HEK293 (cell line): ENCODE data around the gene USP32.
"Not testable (repeated sequence)": the region's sequence is repeated elsewhere in the genome, so short reads cannot be mapped to it uniquely, and the experiment has no call there.

ENCODE experiments used
- CTCF ChIA-PET: fragments of 350-600 bp; formaldehyde crosslinking; extraction: SDS; loops from one replicate; lab custom pipeline; 2021; ENCODE audit warnings: antibody characterized with exemption; lab: Yijun Ruan, JAX
- POLR2A ChIA-PET: fragments of 300-600 bp; formaldehyde crosslinking; extraction: SDS; loops from one replicate; lab custom pipeline; 2020; ENCODE audit warnings: antibody characterized with exemption, inconsistent platforms; lab: Yijun Ruan, JAX
- H3K27ac ChIP-seq: fragments of 200-500 bp; sonication (Bioruptor generic); 2 replicates; pipeline ENCODE4 v1.5.1; 2014; ENCODE audit warnings: low read depth, low read length, control low read depth, inconsistent platforms; ENCODE audit errors: extremely low read depth
- H3K36me3 ChIP-seq, 2 experiments: fragments of 200-500 bp in 1 of 2; sonication (Bioruptor generic) in 1 of 2; 1 replicate in 1 of 2; 2 replicates in 1 of 2; pipeline ENCODE4 v1.5.1; 2014 to 2017; ENCODE audit warnings: inconsistent platforms in 2 of 2, low read length in 2 of 2; ENCODE audit not compliant: control insufficient read depth in 2 of 2, insufficient read depth in 1 of 2
- H3K4me1 ChIP-seq: fragments of 200-500 bp; sonication (Bioruptor generic); 2 replicates; pipeline ENCODE4 v1.5.1; 2014; ENCODE audit warnings: mild to moderate bottlenecking, low read length, inconsistent platforms; ENCODE audit not compliant: control insufficient read depth, insufficient read depth
- H3K4me3 ChIP-seq: 2 replicates; pipeline ENCODE4 v1.5.1; 2011; ENCODE audit warnings: low read depth, mild to moderate bottlenecking, control low read depth, low read length, moderate library complexity
- H3K9me3 ChIP-seq: fragments of 200-500 bp; sonication (Bioruptor generic); 2 replicates; pipeline ENCODE4 v1.5.1; 2014; ENCODE audit warnings: low read depth, low read length, inconsistent platforms; ENCODE audit not compliant: control insufficient read depth, insufficient read depth
- ATF2 ChIP-seq: fragments of 450-650 bp; formaldehyde crosslinking; IDR thresholded peaks from 2 replicates; pipeline ENCODE4 v1.5.1; 2016; ENCODE audit warnings: missing biosample characterization, missing genetic modification characterization, low read depth
- RBAK ChIP-seq: fragments of 450-650 bp; formaldehyde crosslinking; IDR thresholded peaks from 2 replicates; pipeline ENCODE4 v1.5.1; 2016; ENCODE audit warnings: missing biosample characterization, missing genetic modification characterization
- SETDB1 ChIP-seq: IDR thresholded peaks from one replicate; pipeline ENCODE4 v1.6.1; 2017; ENCODE audit warnings: mild to moderate bottlenecking, low read length, moderate library complexity, mixed read lengths; ENCODE audit not compliant: insufficient read length
- TSHZ1 ChIP-seq: fragments of 450-650 bp; formaldehyde crosslinking; IDR thresholded peaks from 2 replicates; pipeline ENCODE4 v1.5.1; 2016; ENCODE audit warnings: missing biosample characterization, missing genetic modification characterization, borderline replicate concordance
- ZBTB26 ChIP-seq: fragments of 450-650 bp; formaldehyde crosslinking; optimal IDR thresholded peaks from 2 replicates; pipeline ENCODE3; 2016; ENCODE audit warnings: missing biosample characterization, mild to moderate bottlenecking, missing genetic modification characterization
- ZEB2 ChIP-seq: fragments of 450-650 bp; formaldehyde crosslinking; IDR thresholded peaks from 2 replicates; pipeline ENCODE4 v1.5.1; 2016; ENCODE audit warnings: missing biosample characterization, missing genetic modification characterization
- ZFHX2 ChIP-seq: fragments of 450-650 bp; formaldehyde crosslinking; conservative IDR thresholded peaks from 2 replicates; pipeline ENCODE4 v1.5.1; 2016; ENCODE audit warnings: missing biosample characterization, missing genetic modification characterization
- ZNF140 ChIP-seq: fragments of 450-650 bp; formaldehyde crosslinking; IDR thresholded peaks from 2 replicates; pipeline ENCODE4 v1.5.1; 2016; ENCODE audit warnings: missing biosample characterization, missing genetic modification characterization
- ZNF274 ChIP-seq, 2 experiments: fragments of 200-500 bp in 1 of 2; fragments of 450-650 bp in 1 of 2; sonication (Bioruptor generic) in 1 of 2; formaldehyde crosslinking in 1 of 2; IDR thresholded peaks; 2 replicates each; pipeline versions ENCODE4 v1.5.1 to v1.6.1; 2014 to 2016; ENCODE audit warnings: borderline replicate concordance in 1 of 2, inconsistent platforms in 1 of 2, low read length in 1 of 2, missing biosample characterization in 1 of 2, missing genetic modification characterization in 1 of 2
- ZNF302 ChIP-seq: fragments of 450-650 bp; formaldehyde crosslinking; IDR thresholded peaks from 2 replicates; pipeline ENCODE4 v1.5.1; 2016; ENCODE audit warnings: missing biosample characterization, missing genetic modification characterization, low read depth
- ZNF521 ChIP-seq: fragments of 450-650 bp; formaldehyde crosslinking; IDR thresholded peaks from 2 replicates; pipeline ENCODE4 v1.5.1; 2017; ENCODE audit warnings: missing biosample characterization, mild to moderate bottlenecking, missing genetic modification characterization
- ZNF621 ChIP-seq: fragments of 450-650 bp; formaldehyde crosslinking; IDR thresholded peaks from 2 replicates; pipeline ENCODE4 v1.5.1; 2017; ENCODE audit warnings: missing biosample characterization, missing genetic modification characterization
- TF ChIP-seq, protein P1 (sequence below): fragments of 450-650 bp; formaldehyde crosslinking; IDR thresholded peaks from 2 replicates; pipeline ENCODE4 v1.5.1; 2016; ENCODE audit warnings: missing biosample characterization, missing genetic modification characterization, low read depth
- TF ChIP-seq, protein P2 (sequence below): fragments of 450-650 bp; formaldehyde crosslinking; IDR thresholded peaks from 2 replicates; pipeline ENCODE4 v1.5.1; 2016; ENCODE audit warnings: missing biosample characterization, missing genetic modification characterization

The USP32 gene

GRCh38 chr17:60193482-60193881 lies 198.5 kb downstream of the USP32 start:
- ChIA-PET POLR2A (no interaction called here), CTCF (no interaction called here)
- H3K9me3 ChIP-seq = no peaks in the 10 kb centered on the region
- TF ChIP-seq TSHZ1 = no peak
- H3K36me3 ChIP-seq = peaks cover 36 to 67% of the 10 kb centered on the region in 2 experiments
- no peaks in the 10 kb centered on the region for H3K4me1 ChIP-seq
- no peak overlapping the region for H3K4me3 ChIP-seq
- H3K27ac ChIP-seq = no peak overlapping the region

GRCh38 chr17:60193032-60193431 lies 198.9 kb downstream of the USP32 start:
- H3K9me3 ChIP-seq, H3K4me3 ChIP-seq, H3K4me1 ChIP-seq, H3K27ac ChIP-seq, CTCF ChIA-PET, POLR2A ChIA-PET: not testable (repeated sequence)
- H3K36me3 ChIP-seq = peaks cover 38 to 64% of the 10 kb centered on the region in 2 experiments

DNA sequence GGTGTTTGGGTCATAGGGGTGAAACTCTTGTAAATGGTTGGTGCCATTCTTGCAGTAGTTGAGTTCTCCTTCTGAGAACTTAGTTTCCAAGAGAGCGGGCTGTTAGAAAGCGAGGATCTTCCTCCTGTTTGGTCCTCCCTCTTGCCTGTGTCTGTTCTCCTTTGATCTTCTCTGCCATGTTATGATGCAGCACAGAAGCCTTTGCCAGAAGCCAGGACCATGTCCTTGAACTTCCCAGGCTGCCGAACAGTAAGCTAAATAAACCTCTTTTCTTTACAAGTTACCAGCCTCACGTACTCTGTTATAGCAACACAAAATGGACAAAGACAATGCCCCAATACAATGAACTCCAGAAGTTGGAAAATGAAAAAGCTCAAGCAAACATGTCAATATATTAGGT lies 201.9 kb downstream of the USP32 start:
- H3K9me3 ChIP-seq, H3K4me1 ChIP-seq, CTCF ChIA-PET, H3K27ac ChIP-seq, H3K4me3 ChIP-seq: not testable (repeated sequence)
- H3K36me3 ChIP-seq = peaks cover 24 to 68% of the 10 kb centered on the region in 2 experiments
- POLR2A ChIA-PET = interaction anchor here (0.6 kb wide), 1 partner anchor 202 kb away, joined by 3 read pairs; the partner anchor contains the start of gene USP32

- Histone ChIP-seq H3K4me3 (no peak overlapping the region), H3K27ac (no peak overlapping the region), H3K36me3 (peaks cover 27 to 66% of the 10 kb centered on the region in 2 experiments), H3K9me3 (no peaks in the 10 kb centered on the region), H3K4me1 (no peaks in the 10 kb centered on the region)
- POLR2A ChIA-PET = no interaction called here
- CTCF ChIA-PET = interaction anchor here (0.9 kb wide), 1 partner anchor 40 kb away, joined by 3 read pairs; no protein-coding TSS in a partner anchor
- TF ChIP-seq ZFHX2 (tag by site-specific recombination) (no peak), ZNF140 (tag by site-specific recombination) (no peak), ATF2 (tag by site-specific recombination) (no peak), ZEB2 (tag by site-specific recombination) (no peak), SETDB1 (no peak), RBAK (tag by site-specific recombination) (no peak), ZNF621 (tag by site-specific recombination) (no peak), ZNF274 (IDR thresholded peaks at IDR 0.05; ENCODE audit: low read length) (no peak), ZNF274 (tag by site-specific recombination; IDR thresholded peaks at IDR 0.05; ENCODE audit: borderline replicate concordance) (no peak), ZBTB26 (tag by site-specific recombination) (no peak), ZNF302 (tag by site-specific recombination) (no peak), ZNF521 (no peak)
- TF ChIP-seq, protein P1, sequence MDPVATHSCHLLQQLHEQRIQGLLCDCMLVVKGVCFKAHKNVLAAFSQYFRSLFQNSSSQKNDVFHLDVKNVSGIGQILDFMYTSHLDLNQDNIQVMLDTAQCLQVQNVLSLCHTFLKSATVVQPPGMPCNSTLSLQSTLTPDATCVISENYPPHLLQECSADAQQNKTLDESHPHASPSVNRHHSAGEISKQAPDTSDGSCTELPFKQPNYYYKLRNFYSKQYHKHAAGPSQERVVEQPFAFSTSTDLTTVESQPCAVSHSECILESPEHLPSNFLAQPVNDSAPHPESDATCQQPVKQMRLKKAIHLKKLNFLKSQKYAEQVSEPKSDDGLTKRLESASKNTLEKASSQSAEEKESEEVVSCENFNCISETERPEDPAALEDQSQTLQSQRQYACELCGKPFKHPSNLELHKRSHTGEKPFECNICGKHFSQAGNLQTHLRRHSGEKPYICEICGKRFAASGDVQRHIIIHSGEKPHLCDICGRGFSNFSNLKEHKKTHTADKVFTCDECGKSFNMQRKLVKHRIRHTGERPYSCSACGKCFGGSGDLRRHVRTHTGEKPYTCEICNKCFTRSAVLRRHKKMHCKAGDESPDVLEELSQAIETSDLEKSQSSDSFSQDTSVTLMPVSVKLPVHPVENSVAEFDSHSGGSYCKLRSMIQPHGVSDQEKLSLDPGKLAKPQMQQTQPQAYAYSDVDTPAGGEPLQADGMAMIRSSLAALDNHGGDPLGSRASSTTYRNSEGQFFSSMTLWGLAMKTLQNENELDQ (tag by site-specific recombination) = no peak
- TF ChIP-seq, protein P2, sequence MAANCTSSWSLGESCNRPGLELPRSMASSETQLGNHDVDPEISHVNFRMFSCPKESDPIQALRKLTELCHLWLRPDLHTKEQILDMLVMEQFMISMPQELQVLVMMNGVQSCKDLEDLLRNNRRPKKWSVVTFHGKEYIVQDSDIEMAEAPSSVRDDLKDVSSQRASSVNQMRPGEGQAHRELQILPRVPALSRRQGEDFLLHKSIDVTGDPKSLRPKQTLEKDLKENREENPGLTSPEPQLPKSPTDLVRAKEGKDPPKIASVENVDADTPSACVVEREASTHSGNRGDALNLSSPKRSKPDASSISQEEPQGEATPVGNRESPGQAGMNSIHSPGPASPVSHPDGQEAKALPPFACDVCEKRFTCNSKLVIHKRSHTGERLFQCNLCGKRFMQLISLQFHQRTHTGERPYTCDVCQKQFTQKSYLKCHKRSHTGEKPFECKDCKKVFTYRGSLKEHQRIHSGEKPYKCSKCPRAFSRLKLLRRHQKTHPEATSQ (tag by site-specific recombination) = no peak
Observed at GRCh38 chr17:60188759-60189158, 203.2 kb downstream of the USP32 start.
